ENCODE measurements around the gene NRG2.

NRG2 gene

GRCh38 chr5:139968547-139969261 is 74.4 kb downstream of the NRG2 start:
- peak; percentile 85 to 90 for DNase-seq (ENCODE audit: low read depth in 2 of 2)

- no peak for DNase-seq (ENCODE audit: low read depth in 2 of 2)
Measured at GRCh38 chr5:139967353-139967752, 75.7 kb downstream of the NRG2 start.

GRCh38 chr5:139966856-139967255 is 76.2 kb downstream of the NRG2 start:
- no peak for DNase-seq (ENCODE audit: low read depth in 2 of 2)

- DNase-seq (ENCODE audit: low read depth in 2 of 2) = no peak
Measured at GRCh38 chr5:139964994-139965565, 78.0 kb downstream of the NRG2 start.

GRCh38 chr5:139964266-139964993 is 78.7 kb downstream of the NRG2 start:
- DNase-seq (ENCODE audit: low read depth in 2 of 2) = no peak

GRCh38 chr5:139962445-139962844 is 80.7 kb downstream of the NRG2 start:
- DNase-seq (ENCODE audit: low read depth in 2 of 2) = no peak

- DNase-seq (ENCODE audit: low read depth in 2 of 2) = no peak
Measured at GRCh38 chr5:139961435-139962157, 81.5 kb downstream of the NRG2 start.

GRCh38 chr5:139960723-139961383 is 82.2 kb downstream of the NRG2 start:
- no peak for DNase-seq (ENCODE audit: low read depth in 2 of 2)

GRCh38 chr5:139958432-139959148 is 84.5 kb downstream of the NRG2 start:
- DNase-seq (ENCODE audit: low read depth in 2 of 2) = no peak

- DNase-seq (ENCODE audit: low read depth in 2 of 2) = no peak
Measured at GRCh38 chr5:139956342-139956741, 86.8 kb downstream of the NRG2 start.

GRCh38 chr5:139955616-139956273 is 87.4 kb downstream of the NRG2 start:
- no peak for DNase-seq (ENCODE audit: low read depth in 2 of 2)

- no peak for DNase-seq (ENCODE audit: low read depth in 2 of 2)
Measured at GRCh38 chr5:139955053-139955605, 88.0 kb downstream of the NRG2 start.

GRCh38 chr5:139954462-139954861 is 88.6 kb downstream of the NRG2 start:
- DNase-seq (ENCODE audit: low read depth in 2 of 2) = no peak

GRCh38 chr5:139954022-139954421 is 89.1 kb downstream of the NRG2 start:
- DNase-seq (ENCODE audit: low read depth in 2 of 2) = no peak

GRCh38 chr5:139952574-139952973 is 90.5 kb downstream of the NRG2 start:
- DNase-seq (ENCODE audit: low read depth in 2 of 2) = no peak

GRCh38 chr5:139951983-139952382 is 91.1 kb downstream of the NRG2 start:
- no peak for DNase-seq (ENCODE audit: low read depth in 2 of 2)

- no peak for DNase-seq (ENCODE audit: low read depth in 2 of 2)
Measured at GRCh38 chr5:139951296-139951924, 91.7 kb downstream of the NRG2 start.

- DNase-seq (ENCODE audit: low read depth in 2 of 2) = no peak
Measured at GRCh38 chr5:139950436-139950835, 92.7 kb downstream of the NRG2 start.

- DNase-seq (ENCODE audit: low read depth in 2 of 2) = no peak
Measured at GRCh38 chr5:139949710-139950109, 93.4 kb downstream of the NRG2 start.

GRCh38 chr5:139947727-139948126 is 95.4 kb downstream of the NRG2 start:
- no peak for DNase-seq (ENCODE audit: low read depth in 2 of 2)
